ENCODE measurements around the gene KNSTRN.

The KNSTRN gene

GRCh38 chr15:40405501-40406381 is 23.2 kb downstream of the KNSTRN start, which contains the start of gene IVD:
Gene IVD, plus strand, starts transcription at chr15:40405795. Its CDS starts 33 bp downstream, at chr15:40405828.
- TF ChIP-seq CTCF (conservative IDR thresholded peaks at IDR 0.05; ENCODE audit: low read length), result no peak
- peak; percentile 96 for DNase-seq (ENCODE audit: low read depth)
- peak within 1 kb of the TSS; percentile 91 for H3K4me3 ChIP-seq (ENCODE audit: low read length)

- no peak overlapping the region for H3K4me3 ChIP-seq (ENCODE audit: low read length)
- no peak for DNase-seq (ENCODE audit: low read depth)
- TF ChIP-seq CTCF (conservative IDR thresholded peaks at IDR 0.05; ENCODE audit: low read length), result no peak
Observed at GRCh38 chr15:40407330-40407990, 24.9 kb downstream of the KNSTRN start.

- H3K4me3 ChIP-seq (ENCODE audit: low read length), result no peak overlapping the region
- TF ChIP-seq CTCF (conservative IDR thresholded peaks at IDR 0.05; ENCODE audit: low read length), result no peak
- no peak for DNase-seq (ENCODE audit: low read depth)
Observed at GRCh38 chr15:40409366-40409765, 26.8 kb downstream of the KNSTRN start.

GRCh38 chr15:40410476-40410875 is 28.0 kb downstream of the KNSTRN start:
- no peak for TF ChIP-seq CTCF (conservative IDR thresholded peaks at IDR 0.05; ENCODE audit: low read length)
- DNase-seq (ENCODE audit: low read depth), result no peak
- no peak overlapping the region for H3K4me3 ChIP-seq (ENCODE audit: low read length)

GRCh38 chr15:40412095-40412759 is 29.7 kb downstream of the KNSTRN start:
- no peak for TF ChIP-seq CTCF (conservative IDR thresholded peaks at IDR 0.05; ENCODE audit: low read length)
- H3K4me3 ChIP-seq (ENCODE audit: low read length), result no peak overlapping the region
- no peak for DNase-seq (ENCODE audit: low read depth)

- no peak for DNase-seq (ENCODE audit: low read depth)
- no peak for TF ChIP-seq CTCF (conservative IDR thresholded peaks at IDR 0.05; ENCODE audit: low read length)
- no peak overlapping the region for H3K4me3 ChIP-seq (ENCODE audit: low read length)
Observed at GRCh38 chr15:40413036-40413435, 30.5 kb downstream of the KNSTRN start.
